Muscle of leg (tissue), 11 donors: ENCODE results near the gene GDPD3. TPM values are rescaled to one million over a fixed set of nuclear protein-coding genes. Genes with fewer than 3 reads are reported as not detected.

Experiments used
- DNase-seq: peaks from one replicate; pipeline ENCODE4 v3.0.0; 2013
- H3K27ac ChIP-seq: one replicate; pipeline ENCODE4 v1.5.1; 2013; ENCODE audit warnings: mild to moderate bottlenecking, low read length, control low read depth
- H3K27me3 ChIP-seq: one replicate; pipeline ENCODE4 v1.6.1; 2013; ENCODE audit warnings: low read length; ENCODE audit not compliant: control insufficient read depth, insufficient read depth
- H3K36me3 ChIP-seq: one replicate; pipeline ENCODE4 v1.6.1; 2013; ENCODE audit warnings: low read length; ENCODE audit not compliant: control insufficient read depth, insufficient read depth
- H3K4me1 ChIP-seq: one replicate; pipeline ENCODE4 v1.6.1; 2013; ENCODE audit warnings: low read length; ENCODE audit not compliant: control insufficient read depth, insufficient read depth
- H3K4me3 ChIP-seq: one replicate; pipeline ENCODE4 v1.5.1; 2013; ENCODE audit warnings: low read length, control low read depth
- H3K9me3 ChIP-seq: replicated peaks from 2 replicates; pipeline ENCODE4 v1.6.1; 2013; ENCODE audit warnings: low read depth, low read length; ENCODE audit not compliant: control insufficient read depth
- WGBS: methylation state at CpG from one replicate; pipeline ENCODE4 v1.1.5; 2013; ENCODE audit warnings: missing lambda C conversion rate; ENCODE audit not compliant: insufficient coverage; 5-methylcytosine and 5-hydroxymethylcytosine counted together
- polyA plus RNA-seq, 8 donors: library from polyadenylated mRNA; unstranded; fragments of 120-200 nt; gene quantifications; one replicate each; pipeline versions ENCODE4 v1.2.1 to v1.2.3, GENCODE V29; 2013; ENCODE audit warnings: inconsistent platforms in 1 of 8, low replicate concordance in 1 of 8; ENCODE audit not compliant: insufficient read length in 8 of 8, insufficient read depth in 1 of 8
- total RNA-seq: library from RNA; stranded (reverse); fragments of 120-200 nt; gene quantifications from one replicate; pipeline ENCODE4 v1.2.4, GENCODE V29; 2013

GDPD3 gene
- total and polyA plus RNA-seq, 9 donors = 3.3 to 8.7 (median 6.0) TPM

DNA sequence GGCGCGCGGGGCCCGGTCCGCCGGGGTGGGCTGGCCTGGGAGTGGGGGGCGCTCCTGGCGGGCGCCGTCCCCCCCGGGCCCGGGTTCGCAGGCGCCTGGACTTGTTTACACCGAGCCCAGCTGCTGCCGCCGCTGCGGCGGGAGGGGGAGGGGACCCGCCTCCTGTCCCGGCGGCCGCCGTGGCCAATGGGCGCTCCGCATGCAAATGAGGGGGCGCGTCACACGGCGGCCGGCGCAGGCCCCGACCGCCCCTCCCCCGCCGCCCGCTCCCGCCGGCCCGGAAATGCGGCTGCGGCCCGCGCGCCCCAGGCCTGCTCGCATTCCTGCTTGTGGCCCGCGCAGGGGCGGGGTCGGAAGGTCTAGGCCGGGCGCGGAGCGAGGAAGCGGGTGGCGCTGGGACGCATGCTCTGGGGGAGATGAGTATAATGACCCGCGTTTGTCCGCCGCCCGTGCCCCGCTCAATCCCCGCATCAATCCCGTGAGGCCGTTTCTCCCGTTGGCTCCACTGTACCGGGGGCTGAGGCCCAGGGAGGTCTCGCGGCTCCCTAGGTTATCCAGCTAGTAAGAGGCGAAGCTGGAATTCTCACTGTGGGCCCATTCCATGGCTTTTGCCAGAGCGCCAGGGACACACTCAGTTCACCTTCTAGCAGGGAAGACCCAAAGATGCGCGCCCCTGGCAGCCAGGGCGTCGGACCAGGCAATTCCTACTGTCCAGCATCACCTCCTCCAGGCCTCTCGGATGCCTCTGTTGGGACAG lies 17.1 kb downstream of the GDPD3 start, which contains the start of gene YPEL3:
Gene YPEL3 (minus strand): TSS at position 109 of the 757 bp plus-strand sequence. CDS start 731 bp downstream, outside the sequence.
- no peaks in the 10 kb centered on the region for H3K27me3 ChIP-seq
- WGBS = 8% methylated on average over 39 of the region's 77 CpGs

DNA sequence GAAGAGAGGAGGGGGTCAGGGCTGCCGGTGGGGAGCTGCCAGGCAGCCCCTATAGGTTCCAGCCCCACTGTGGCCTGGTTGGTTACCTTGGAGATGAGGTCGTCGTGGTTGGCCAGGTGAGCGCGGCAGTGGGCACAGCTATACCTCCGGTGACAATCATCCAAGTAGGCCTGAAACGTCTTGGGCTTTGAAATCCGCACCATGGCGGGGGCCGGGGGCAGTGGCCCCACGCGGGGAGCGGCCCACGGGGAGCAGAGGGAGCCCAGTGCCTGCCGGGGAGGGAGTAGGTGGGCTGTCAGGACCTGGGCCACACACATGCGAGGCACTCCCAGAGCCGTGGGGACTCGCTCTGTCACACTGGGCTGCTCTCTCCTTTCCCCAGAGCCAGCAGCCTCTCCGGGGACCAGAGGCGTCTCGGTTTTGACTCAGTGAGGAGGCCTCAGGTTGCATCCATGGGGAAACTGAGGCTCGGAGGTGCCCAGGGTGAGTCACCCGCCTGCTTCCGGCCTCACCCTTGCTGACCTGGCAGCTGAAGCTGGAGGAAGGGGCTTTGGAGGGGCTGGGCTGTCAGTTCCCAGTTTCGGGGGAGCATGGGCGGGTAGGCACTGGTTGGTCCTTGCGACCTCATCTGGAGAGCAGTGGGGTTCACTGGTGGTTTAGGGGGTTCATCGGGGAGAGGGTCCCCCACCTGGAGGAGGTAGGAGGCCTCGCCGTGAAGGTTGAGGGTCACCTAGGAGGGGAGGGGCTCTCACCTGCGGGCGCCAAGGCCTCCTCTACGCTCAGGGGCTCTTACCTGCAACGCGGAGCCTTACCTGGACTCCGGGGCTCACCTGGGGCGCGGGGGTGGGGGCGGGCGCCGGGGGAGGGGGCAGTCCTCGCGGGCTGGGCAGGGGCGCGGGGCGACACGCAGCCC lies 17.9 kb downstream of the GDPD3 start:
- Histone ChIP-seq H3K4me1 (peaks cover 37% of the 10 kb centered on the region), H3K27ac (peak overlapping the region; percentile 77), H3K9me3 (peaks cover 16% of the 10 kb centered on the region), H3K36me3 (peaks cover 11% of the 10 kb centered on the region), H3K4me3 (peak overlapping the region; percentile 53), H3K27me3 (no peaks in the 10 kb centered on the region)
- 28% methylated on average over 36 of the region's 47 CpGs for WGBS
- peak; percentile 40 for DNase-seq

More for the DNA sequence above, 17.1 kb downstream of the GDPD3 start, which contains the start of gene YPEL3:
- peak within 1 kb of the TSS; percentile 55 for H3K4me3 ChIP-seq
- peaks cover 16% of the 10 kb centered on the region for H3K9me3 ChIP-seq
- peaks cover 11% of the 10 kb centered on the region for H3K36me3 ChIP-seq
- peak; percentile 96 for DNase-seq
- H3K27ac ChIP-seq = peak within 1 kb of the TSS; percentile 94
- peaks cover 29% of the 10 kb centered on the region for H3K4me1 ChIP-seq

DNA sequence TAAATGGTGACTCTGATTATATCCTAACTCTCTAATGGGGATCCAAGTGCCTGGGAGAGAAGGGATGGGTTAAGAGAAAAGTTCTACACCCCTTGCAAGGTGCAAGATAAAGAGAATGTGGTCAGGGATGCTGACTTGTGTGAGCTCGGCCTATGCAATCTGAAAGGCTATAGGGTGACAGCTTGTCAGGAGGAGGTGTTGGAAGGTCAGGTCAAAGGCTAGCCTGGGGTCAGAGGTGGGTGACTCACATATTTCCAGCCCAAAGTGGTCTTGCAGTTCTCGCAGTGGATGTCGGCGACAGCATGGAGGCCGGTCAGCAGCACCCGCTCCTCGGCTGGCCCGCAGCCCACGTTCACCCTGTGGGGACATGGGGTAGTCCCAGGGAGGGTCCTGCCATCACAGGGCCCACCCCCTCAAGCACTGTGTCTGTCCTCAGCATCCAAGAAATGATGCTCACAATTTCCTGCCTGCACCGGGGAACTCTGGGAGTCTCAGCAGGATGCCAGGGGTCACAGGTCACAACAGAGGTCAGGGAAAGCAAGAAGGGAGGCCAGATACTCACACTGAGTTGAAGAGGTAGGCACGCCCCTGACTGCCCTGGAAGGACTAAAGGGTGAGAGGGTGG lies 18.7 kb downstream of the GDPD3 start:
- H3K4me3 ChIP-seq = no peak overlapping the region
- WGBS = 73% methylated on average over 10 of the region's 11 CpGs
- no peaks in the 10 kb centered on the region for H3K27me3 ChIP-seq
- H3K36me3 ChIP-seq = peaks cover 11% of the 10 kb centered on the region
- H3K9me3 ChIP-seq = peaks cover 16% of the 10 kb centered on the region
- peak overlapping the region; percentile 77 for H3K27ac ChIP-seq
- no peak for DNase-seq
- peaks cover 38% of the 10 kb centered on the region for H3K4me1 ChIP-seq

DNA sequence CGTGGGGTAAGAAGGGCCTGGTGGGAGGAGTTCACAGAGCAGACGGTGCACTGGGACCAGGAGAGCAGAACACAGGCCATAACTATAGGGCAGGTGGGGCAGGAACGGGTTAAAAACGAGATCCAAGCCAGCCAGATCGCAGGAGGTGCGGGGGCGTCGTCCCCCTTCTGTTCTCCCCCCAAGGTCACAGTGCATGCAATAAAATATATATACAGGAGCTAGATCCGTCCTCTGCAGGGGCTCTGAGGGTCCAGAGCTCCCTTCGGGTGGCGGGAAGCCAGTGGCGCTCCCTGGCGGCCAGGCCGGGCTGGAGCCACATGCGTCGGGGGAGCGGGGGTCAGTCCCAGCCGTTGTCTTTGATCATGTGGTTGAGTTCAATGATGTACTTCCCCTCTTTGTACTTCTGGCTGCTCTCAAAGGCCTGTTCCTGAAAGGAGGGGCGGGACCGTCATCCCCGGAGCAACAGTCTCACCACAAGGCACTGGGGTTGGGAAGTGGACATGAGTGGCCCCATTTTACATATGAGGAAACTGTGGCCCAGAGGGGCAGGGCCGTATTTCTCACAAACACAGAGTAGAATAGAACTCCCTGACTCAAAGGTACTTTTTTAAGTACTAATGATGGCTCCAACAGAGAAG lies 20.8 kb downstream of the GDPD3 start:
- 5% methylated on average over 4 of the region's 22 CpGs for WGBS
- H3K9me3 ChIP-seq = peaks cover 10% of the 10 kb centered on the region
- H3K4me3 ChIP-seq = peak overlapping the region; percentile 63
- peak overlapping the region; percentile 88 for H3K27ac ChIP-seq
- H3K27me3 ChIP-seq = no peaks in the 10 kb centered on the region
- DNase-seq = peak; percentile 86
- peaks cover 11% of the 10 kb centered on the region for H3K36me3 ChIP-seq
- peaks cover 38% of the 10 kb centered on the region for H3K4me1 ChIP-seq

DNA sequence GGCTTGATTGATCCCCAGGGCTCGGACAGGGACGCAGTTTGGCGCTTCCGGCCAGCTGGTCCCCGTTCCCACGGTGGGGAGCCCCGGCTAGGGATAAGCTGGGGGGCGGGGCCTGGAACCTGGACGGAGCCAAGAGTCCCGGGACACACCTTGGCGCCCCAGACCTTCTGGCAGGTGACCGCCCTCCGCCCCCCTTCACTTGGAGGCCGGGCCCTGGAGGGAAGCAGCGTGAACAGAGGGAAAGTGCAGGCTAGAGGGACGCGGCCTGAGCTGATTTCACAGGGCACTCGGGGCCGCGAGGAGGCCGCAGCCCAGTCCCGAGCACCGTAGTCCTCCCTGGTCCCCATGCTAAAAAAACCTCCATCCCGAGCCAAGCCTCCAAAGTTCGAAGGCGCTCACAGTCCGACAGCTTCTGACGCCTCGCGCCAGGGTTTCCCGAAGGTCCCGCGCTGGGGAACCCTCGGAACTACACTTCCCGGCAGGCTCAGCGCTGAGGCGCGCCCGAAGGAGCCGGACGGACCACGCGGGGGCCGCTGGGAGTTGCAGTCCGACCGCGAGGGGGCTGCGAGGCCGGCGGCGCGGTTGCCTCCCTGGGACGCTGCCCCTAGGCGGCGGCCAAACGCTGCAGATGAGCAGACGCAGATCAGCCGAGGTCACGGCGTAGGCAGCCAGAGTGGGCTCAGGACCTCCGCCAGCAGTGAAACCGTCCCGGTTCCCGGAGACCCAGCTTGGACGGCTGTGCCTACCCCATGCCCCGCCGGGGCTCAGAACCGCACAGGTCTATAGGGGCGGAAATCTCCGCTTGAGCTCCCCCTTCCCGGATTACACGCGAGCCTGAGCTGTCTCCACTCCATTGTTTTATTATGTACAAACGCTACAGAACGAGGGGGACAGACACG lies 21.6 kb downstream of the GDPD3 start, which contains the start of gene TBX6:
Gene TBX6 (minus strand): TSS at position 451 of the 899 bp plus-strand sequence. CDS start 731 bp downstream, outside the sequence.
- H3K9me3 ChIP-seq = peaks cover 3% of the 10 kb centered on the region
- H3K4me3 ChIP-seq = peak within 1 kb of the TSS; percentile 63
- H3K27me3 ChIP-seq = no peaks in the 10 kb centered on the region
- peak within 1 kb of the TSS; percentile 88 for H3K27ac ChIP-seq
- DNase-seq = peak; percentile 96
- H3K36me3 ChIP-seq = peaks cover 15% of the 10 kb centered on the region
- H3K4me1 ChIP-seq = peaks cover 38% of the 10 kb centered on the region
- under 1% methylated on average over 67 of the region's 76 CpGs for WGBS

DNA sequence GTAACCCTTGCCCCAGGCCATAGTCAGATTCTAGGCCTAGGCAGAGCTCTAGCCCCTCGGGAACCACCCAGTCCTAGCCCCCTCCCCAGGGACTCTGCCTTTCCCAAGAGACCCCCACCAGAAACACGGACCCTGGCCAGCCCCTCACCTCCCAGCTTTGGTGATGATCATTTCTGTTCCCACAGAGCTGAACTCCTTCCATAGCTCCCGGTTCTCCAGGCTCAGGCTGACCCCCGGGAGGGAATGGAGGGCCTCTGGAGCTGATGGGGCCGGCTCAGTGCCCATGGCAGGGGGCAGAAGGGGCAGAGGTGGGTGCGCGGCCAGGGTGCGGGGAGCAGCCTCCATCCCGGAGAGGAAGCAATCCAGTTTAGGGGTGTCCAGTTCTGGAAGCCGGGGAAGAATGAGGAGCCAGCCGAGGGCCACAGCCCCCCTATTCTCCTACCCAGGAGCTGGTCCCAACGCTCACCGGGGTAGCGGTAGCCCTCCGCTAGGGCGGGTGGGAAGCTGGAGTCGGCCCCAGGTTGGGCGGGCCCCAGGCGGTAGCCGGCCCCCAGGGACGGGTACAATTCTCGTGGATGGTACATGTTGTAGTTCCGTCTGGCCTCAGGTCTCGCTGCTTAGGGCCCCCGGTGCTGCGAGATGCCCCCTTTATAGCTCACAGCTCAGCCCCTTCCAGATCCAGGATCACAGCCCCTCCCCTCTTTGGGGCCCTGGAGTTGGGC lies 22.6 kb downstream of the GDPD3 start:
- H3K36me3 ChIP-seq = peaks cover 19% of the 10 kb centered on the region
- no peak for DNase-seq
- 54% methylated on average over 16 of the region's 26 CpGs for WGBS
- no peaks in the 10 kb centered on the region for H3K27me3 ChIP-seq
- H3K4me3 ChIP-seq = no peak overlapping the region
- no peaks in the 10 kb centered on the region for H3K9me3 ChIP-seq
- H3K4me1 ChIP-seq = peaks cover 34% of the 10 kb centered on the region
- no peak overlapping the region for H3K27ac ChIP-seq

DNA sequence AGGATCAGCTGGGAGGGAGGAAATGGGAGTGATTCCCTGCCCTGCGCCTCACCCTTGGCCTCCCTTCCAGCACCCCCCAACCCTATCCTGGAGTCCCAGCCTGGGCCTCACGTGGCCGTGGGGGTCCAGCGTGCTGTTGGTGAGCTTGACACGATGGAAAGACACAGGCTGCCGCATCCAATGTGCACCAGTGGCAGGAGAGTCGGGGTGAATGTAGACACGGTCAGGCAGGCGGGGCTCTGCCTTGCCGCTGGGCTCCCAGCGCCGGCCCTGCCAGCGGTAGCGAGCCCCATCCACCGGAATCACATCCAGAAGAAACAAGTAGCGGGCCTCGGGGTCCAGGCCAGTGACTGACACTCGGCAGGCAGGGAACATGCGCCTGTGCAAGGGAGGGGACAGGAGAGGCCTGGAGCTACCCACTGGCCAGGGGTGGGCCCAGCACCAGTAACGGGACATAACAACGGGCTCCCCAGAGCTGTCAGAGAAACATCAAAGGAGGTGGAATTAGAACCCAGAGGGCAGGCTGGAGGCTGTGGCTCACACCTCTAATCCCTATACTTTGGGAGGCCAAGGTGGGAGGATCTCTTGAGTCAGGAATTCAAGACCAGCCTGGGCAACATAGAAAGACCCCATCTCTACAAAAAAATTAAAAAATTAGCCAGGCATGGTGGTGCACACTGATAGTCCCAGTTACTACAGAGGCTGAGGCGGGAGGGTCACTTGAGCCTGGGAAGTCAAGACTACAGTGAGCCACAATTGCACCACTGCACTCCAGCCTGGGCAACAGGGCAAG lies 24.3 kb downstream of the GDPD3 start:
- Histone ChIP-seq H3K27ac (no peak overlapping the region), H3K4me1 (peaks cover 21% of the 10 kb centered on the region)
- 60% methylated on average over 19 of the region's 22 CpGs for WGBS

DNA sequence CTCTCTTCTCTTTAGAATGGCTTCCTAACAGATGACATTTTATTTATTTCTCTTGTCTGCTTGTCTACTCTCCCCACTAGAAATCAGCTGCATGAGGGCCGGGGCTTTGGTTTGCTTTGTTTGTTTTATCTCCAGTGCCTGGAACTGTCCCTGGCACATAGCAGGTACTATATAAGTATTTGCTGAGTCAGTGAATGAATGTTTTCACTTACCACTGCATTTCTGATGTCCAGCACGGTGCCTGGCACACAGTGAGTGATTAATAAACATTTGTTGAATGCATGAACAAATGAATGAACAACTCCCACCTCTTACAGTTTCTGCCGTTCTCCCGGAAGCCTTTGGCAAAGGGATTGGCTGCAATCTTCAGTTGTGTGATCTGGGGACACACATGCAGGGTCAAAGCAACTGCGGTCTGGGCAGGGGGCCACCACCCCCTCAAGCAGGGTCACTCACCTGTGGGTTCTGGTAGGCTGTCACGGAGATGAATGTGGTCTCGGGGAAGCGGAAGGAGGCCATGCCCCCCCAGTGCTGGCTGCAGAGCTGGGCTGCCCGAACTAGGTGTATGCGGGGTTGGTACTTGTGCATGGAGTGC lies 25.0 kb downstream of the GDPD3 start:
- Histone ChIP-seq H3K9me3 (no peaks in the 10 kb centered on the region), H3K4me3 (no peak overlapping the region), H3K27ac (no peak overlapping the region), H3K27me3 (no peaks in the 10 kb centered on the region), H3K36me3 (peaks cover 32% of the 10 kb centered on the region), H3K4me1 (peaks cover 21% of the 10 kb centered on the region)
- DNase-seq = no peak
- WGBS = 74% methylated on average over 6 of the region's 10 CpGs

More for the DNA sequence above, 24.3 kb downstream of the GDPD3 start:
- H3K4me3 ChIP-seq = no peak overlapping the region
- no peak for DNase-seq
- H3K36me3 ChIP-seq = peaks cover 29% of the 10 kb centered on the region
- H3K27me3 ChIP-seq = no peaks in the 10 kb centered on the region
- H3K9me3 ChIP-seq = no peaks in the 10 kb centered on the region
